ENCODE results near the gene BRD7.

BRD7 gene

DNA sequence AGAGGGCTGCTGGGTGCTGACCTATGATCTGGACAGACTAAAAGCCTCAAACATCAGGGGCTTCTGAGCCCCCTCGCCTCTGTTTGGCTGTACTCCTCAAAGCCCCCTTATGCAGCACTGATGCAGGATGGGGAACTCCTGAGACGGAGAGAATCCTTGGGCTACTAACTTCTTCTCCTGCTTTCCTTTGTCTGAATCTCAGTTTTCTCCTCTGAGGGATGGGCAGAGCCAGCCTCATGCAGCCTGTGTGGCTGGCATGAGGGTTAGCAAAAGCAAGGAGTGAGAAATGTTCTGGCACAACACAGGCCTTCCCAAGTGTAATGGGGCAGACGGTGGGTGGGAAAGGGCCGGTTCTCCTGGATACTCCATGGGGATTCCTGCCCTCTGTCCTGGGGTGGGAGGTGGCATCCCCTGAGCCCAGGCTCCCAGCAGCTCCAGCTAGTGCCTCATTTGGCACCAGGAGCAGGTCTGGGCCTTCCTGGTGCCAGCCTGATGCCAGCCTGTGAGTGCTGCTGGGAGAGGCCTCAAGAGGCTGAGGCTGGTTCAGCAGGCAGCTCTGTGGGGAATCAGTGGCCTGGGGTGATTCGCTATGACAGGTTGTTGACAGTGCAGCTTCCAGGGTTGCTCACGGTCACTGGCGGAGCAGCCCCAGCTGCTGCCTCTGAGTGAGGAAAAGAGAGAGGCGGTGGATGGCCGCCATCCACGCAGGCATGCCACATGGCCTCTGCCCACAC lies 4.0 kb upstream of the BRD7 start:
- Histone ChIP-seq H3K4me2 (ENCODE audit: low read depth, low read length) (no peak overlapping the region), H3K4me1 (ENCODE audit: low read length) (no peaks in the 10 kb centered on the region), H3K27me3 (replicated peaks; ENCODE audit: insufficient read depth, low read length) (no peaks in the 10 kb centered on the region), H3K9me3 (replicated peaks; ENCODE audit: insufficient read depth, low read length) (no peaks in the 10 kb centered on the region), H3F3A (ENCODE audit: insufficient read depth, low read length) (no peaks in the 10 kb centered on the region), H3K36me3 (replicated peaks; ENCODE audit: insufficient read depth, low read length) (no peaks in the 10 kb centered on the region), H3K27ac (ENCODE audit: low read length) (no peak overlapping the region), H3K4me3 (ENCODE audit: low read length) (no peak overlapping the region), H3K79me2 (ENCODE audit: low read length) (peaks cover 7% of the 10 kb centered on the region), H2AFZ (ENCODE audit: low read length) (no peak overlapping the region), H4K20me1 (ENCODE audit: insufficient read depth, low read length) (no peaks in the 10 kb centered on the region), H3K9me2 (replicated peaks; ENCODE audit: insufficient read depth, low read length) (no peaks in the 10 kb centered on the region), H3K9ac (ENCODE audit: low read length) (no peak overlapping the region)
- no peak for DNase-seq
- TF ChIP-seq, protein P1, sequence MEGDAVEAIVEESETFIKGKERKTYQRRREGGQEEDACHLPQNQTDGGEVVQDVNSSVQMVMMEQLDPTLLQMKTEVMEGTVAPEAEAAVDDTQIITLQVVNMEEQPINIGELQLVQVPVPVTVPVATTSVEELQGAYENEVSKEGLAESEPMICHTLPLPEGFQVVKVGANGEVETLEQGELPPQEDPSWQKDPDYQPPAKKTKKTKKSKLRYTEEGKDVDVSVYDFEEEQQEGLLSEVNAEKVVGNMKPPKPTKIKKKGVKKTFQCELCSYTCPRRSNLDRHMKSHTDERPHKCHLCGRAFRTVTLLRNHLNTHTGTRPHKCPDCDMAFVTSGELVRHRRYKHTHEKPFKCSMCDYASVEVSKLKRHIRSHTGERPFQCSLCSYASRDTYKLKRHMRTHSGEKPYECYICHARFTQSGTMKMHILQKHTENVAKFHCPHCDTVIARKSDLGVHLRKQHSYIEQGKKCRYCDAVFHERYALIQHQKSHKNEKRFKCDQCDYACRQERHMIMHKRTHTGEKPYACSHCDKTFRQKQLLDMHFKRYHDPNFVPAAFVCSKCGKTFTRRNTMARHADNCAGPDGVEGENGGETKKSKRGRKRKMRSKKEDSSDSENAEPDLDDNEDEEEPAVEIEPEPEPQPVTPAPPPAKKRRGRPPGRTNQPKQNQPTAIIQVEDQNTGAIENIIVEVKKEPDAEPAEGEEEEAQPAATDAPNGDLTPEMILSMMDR (IDR thresholded peaks at IDR 0.05; ENCODE audit: low read length) = no peak
- no peak for TF ChIP-seq EZH2phosphoT487 (IDR thresholded peaks at IDR 0.05; ENCODE audit: low read length)
- no peak for TF ChIP-seq EZH2 (optimal IDR thresholded peaks at IDR 0.05; ENCODE audit: low read depth, low read length)

DNA sequence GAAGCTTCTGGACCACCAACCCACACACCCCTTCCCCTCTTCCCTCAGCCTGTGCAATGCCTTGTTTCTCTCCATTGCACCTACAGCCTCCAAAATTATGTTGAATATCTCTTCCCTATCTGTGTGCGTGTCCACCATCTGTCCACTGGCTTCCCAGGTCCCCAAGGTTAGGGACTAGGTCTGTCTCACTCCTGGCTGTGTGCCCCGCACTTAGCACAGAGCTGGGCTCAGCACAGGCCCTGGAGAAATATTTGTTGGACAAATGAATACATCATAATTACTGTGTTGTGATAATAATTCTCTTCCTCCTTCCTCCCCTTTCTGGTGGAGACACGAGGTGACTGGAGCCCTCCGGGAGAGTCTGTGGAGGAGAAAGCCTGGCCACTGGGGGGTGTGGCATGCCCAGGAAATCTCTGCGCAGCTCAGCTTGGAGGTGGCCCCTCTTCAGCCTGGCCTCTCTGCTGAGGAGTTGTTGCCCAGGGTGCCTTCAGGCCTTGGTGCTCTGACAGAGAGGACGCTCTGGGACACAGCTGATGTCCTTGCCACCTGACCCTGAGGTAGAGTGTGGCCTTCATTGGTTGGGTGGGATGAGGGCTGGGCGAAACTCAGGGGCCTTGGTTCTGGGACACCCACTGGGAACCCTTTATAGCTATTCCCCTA lies 3.3 kb upstream of the BRD7 start:
- DNase-seq = no peak
- no peaks in the 10 kb centered on the region for H3K9me3 ChIP-seq (replicated peaks; ENCODE audit: insufficient read depth, low read length)
- peaks cover 3% of the 10 kb centered on the region; the same call in 1 of the 2 replicates for H3K4me1 ChIP-seq (ENCODE audit: low read length)
- H2AFZ ChIP-seq (ENCODE audit: low read length) = no peak overlapping the region
- no peak overlapping the region for H3K4me2 ChIP-seq (ENCODE audit: low read depth, low read length)
- no peaks in the 10 kb centered on the region for H3K9me2 ChIP-seq (replicated peaks; ENCODE audit: insufficient read depth, low read length)
- no peak overlapping the region for H3K27ac ChIP-seq (ENCODE audit: low read length)
- no peaks in the 10 kb centered on the region for H3F3A ChIP-seq (ENCODE audit: insufficient read depth, low read length)
- no peak for TF ChIP-seq EZH2phosphoT487 (IDR thresholded peaks at IDR 0.05; ENCODE audit: low read length)
- TF ChIP-seq EZH2 (optimal IDR thresholded peaks at IDR 0.05; ENCODE audit: low read depth, low read length) = no peak
- TF ChIP-seq, protein P1 (IDR thresholded peaks at IDR 0.05; ENCODE audit: low read length) = no peak
- no peak overlapping the region for H3K4me3 ChIP-seq (ENCODE audit: low read length)
- peaks cover 14% of the 10 kb centered on the region for H3K79me2 ChIP-seq (ENCODE audit: low read length)
- H4K20me1 ChIP-seq (ENCODE audit: insufficient read depth, low read length) = no peaks in the 10 kb centered on the region
- H3K27me3 ChIP-seq (replicated peaks; ENCODE audit: insufficient read depth, low read length) = no peaks in the 10 kb centered on the region
- no peaks in the 10 kb centered on the region; the same call in 1 of the 2 replicates for H3K36me3 ChIP-seq (replicated peaks; ENCODE audit: insufficient read depth, low read length)
- H3K9ac ChIP-seq (ENCODE audit: low read length) = no peak overlapping the region

DNA sequence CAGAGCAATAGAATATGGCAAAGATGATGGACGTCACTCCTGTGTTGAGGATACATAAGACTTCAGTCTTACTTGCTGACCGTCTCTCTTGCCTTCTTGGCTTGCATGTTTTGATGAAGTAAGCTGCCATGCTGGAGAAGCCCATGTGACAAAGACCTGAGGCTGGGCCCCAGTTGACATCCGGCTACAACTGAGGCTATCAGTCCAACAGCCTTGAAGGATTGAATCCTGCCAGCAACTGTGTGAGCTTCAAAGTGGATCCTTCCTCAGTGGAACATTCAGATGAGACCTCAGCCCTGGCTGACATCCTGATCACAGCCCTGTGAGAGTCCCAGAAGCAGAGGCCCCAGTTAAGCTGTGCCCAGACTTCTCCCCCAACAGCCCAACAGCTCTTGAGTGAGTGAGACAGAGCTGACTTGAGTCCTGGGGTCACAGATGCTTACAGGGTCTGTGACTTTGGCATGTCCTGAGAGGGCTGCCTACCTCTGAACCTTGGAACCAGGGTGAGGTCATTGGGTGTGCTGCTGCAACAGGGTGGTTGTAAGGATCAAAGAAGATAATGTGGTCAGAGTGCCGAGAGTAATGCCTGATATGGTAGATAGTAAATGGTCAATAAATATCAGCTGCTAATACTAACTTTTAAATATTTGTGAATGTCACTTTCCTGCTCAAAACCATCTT lies 2.4 kb upstream of the BRD7 start:
- no peaks in the 10 kb centered on the region; the same call in 1 of the 2 replicates for H3K36me3 ChIP-seq (replicated peaks; ENCODE audit: insufficient read depth, low read length)
- no peaks in the 10 kb centered on the region for H3K9me2 ChIP-seq (replicated peaks; ENCODE audit: insufficient read depth, low read length)
- H3F3A ChIP-seq (ENCODE audit: insufficient read depth, low read length) = no peaks in the 10 kb centered on the region
- no peak overlapping the region for H3K27ac ChIP-seq (ENCODE audit: low read length)
- TF ChIP-seq, protein P1 (IDR thresholded peaks at IDR 0.05; ENCODE audit: low read length) = no peak
- TF ChIP-seq EZH2phosphoT487 (IDR thresholded peaks at IDR 0.05; ENCODE audit: low read length) (no peak), EZH2 (optimal IDR thresholded peaks at IDR 0.05; ENCODE audit: low read depth, low read length) (no peak)
- H2AFZ ChIP-seq (ENCODE audit: low read length) = no peak overlapping the region
- H3K4me2 ChIP-seq (ENCODE audit: low read depth, low read length) = no peak overlapping the region
- H4K20me1 ChIP-seq (ENCODE audit: insufficient read depth, low read length) = no peaks in the 10 kb centered on the region
- no peaks in the 10 kb centered on the region for H3K27me3 ChIP-seq (replicated peaks; ENCODE audit: insufficient read depth, low read length)
- peaks cover 23% of the 10 kb centered on the region for H3K79me2 ChIP-seq (ENCODE audit: low read length)
- H3K4me1 ChIP-seq (ENCODE audit: low read length) = peaks cover 7% of the 10 kb centered on the region; the same call in 1 of the 2 replicates
- H3K9ac ChIP-seq (ENCODE audit: low read length) = no peak overlapping the region
- no peak for DNase-seq
- no peak overlapping the region for H3K4me3 ChIP-seq (ENCODE audit: low read length)
- no peaks in the 10 kb centered on the region for H3K9me3 ChIP-seq (replicated peaks; ENCODE audit: insufficient read depth, low read length)

Measured in MM.1S (cell line).